VCaP (cell line): ENCODE data around the gene TIMM10B.

Experiments used
- H3K27ac ChIP-seq: fragments of 450-650 bp; 2 replicates; pipeline ENCODE4 v1.5.1; 2017
- CTCF ChIP-seq: fragments of 450-650 bp; conservative IDR thresholded peaks from 2 replicates; pipeline ENCODE4 v1.5.1; 2017; ENCODE audit warnings: mild to moderate bottlenecking, moderate library complexity

The TIMM10B gene

DNA sequence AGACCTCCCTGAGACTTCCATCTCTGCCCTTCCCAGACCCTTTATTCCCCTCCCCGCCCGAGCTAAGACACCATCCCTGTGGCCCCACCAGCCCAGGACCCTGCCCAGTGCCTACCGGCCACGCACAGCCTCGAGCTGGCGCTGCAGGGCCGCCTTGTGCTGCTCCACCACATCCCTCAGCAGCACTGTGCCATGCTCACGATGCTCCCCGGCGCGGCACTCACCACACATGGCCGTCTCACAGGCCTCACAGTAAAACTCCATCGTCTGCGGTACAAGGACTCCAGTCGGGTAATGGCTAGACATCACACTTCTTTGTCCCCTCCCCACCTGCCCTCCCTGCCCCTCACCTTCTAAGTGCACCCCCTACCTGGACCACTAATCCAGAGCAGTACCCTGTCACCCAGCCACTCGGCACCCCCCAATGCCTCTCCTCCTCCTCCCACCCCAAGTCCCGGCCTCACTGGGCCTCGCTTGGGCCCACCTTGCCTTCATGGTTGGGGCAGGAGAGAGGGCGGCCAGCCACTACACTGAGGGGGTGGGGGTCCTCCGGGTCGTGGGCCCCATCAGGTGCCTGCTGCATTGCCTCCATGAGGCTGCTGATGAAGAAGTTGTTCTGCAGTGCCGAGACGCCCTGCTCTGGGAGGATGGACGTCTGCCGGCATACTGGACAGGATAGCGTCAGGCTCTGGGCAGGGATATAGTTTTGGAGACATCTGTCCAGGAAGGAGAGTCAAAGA is 23.6 kb upstream of the TIMM10B start:
- TF ChIP-seq CTCF = no peak
- no peak overlapping the region for H3K27ac ChIP-seq

DNA sequence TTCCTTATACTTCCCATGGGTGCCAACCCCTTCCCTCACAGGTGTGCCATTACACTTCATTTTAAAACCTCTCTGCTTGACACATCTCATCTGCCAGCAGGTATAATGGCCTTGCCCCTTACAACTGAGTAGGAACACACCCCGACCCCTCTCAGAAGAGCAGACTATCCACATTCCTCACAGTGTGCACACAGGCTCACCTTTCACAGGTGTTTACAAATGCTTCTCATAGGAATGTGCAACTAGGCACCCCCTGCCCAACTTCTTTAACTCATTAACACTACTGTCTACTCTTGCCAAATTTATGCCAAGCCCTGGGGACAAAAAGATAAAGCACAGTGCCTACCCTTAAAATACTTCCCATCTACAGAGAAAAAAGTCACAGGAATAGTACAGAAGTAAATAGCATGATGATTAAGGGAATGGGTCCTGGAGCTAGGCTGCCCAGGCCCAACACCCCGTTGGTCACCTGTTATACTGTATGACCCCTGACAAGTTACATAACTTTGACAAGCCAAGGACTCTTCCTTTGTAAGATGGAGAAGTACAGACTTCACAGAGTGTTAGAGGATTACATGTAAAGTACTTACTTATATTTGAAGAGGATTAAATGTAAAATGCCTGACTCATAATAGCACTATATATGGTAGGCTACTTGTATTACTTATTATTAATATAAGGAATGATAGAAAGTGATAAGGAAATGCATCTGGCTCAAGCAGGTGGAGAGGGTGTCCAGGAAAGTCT is 22.8 kb upstream of the TIMM10B start:
- no peak for TF ChIP-seq CTCF

GRCh38 chr11:6459099-6459450 is 22.2 kb upstream of the TIMM10B start:
- no peak overlapping the region for H3K27ac ChIP-seq
- TF ChIP-seq CTCF = no peak

More for the DNA sequence above, 22.8 kb upstream of the TIMM10B start:
- H3K27ac ChIP-seq = no peak overlapping the region

DNA sequence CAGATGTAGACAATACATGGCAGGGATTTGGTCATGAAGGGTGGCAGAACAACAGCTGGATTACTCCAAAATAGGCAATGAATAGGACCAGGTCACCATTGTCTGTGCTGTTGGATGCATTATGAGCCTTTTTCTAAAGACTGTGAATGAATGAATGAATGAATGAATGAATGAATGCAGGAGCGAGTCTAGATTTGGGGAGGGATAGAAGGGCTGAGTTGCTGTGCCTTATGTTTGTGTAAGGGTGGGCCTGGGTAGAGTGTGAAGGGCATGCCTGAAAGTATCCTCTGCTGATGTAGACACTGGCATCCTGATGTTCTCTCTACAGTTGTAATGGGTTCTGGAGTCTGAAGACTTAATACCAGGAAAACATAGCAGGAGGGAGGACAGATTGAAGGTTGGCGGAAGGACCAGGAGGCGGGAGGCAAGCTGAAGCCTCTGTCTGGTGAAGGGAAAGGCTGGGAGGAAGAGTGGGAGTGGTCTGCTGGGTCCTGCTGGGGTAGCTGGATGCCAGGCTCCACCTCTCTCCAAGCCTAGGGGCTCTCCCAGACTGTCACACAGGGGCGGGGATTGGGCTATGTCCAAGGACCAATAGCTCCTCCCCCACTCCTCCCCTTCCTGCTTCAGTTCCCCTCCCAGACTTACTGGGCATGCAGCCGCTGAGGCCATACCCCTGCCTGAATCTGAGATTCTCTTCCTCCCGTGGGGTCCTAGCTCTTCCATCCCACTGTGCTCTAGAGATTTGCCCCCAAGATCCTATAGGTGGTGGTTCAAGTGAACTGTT is 12.4 kb upstream of the TIMM10B start:
- TF ChIP-seq CTCF = no peak
- no peak overlapping the region for H3K27ac ChIP-seq

GRCh38 chr11:6469599-6469998 is 11.7 kb upstream of the TIMM10B start:
- TF ChIP-seq CTCF = no peak
- H3K27ac ChIP-seq = no peak overlapping the region

DNA sequence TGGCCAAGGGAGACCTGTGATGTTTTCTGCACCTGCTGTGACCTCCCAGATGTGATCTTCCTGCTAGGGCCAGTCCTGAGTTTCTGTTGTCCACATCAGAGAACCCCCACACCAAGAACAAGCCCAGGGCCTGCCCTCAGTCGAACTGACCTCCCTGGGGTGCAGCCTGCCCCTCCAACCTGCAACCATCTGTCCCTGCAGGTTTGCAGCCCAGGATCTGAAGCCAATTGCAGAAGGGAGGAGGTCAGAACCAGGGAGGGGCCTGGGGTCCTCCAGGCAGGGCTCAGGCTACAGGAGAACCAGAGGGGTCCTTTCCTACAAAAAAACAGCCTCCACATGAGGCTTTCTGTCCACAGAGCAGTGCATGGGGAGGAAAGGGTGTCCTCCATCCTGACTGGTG is 8.4 kb upstream of the TIMM10B start:
- TF ChIP-seq CTCF = no peak
- peak overlapping the region; percentile 100 for H3K27ac ChIP-seq
